ENCODE measurements around the gene CDADC1.

Gene CDADC1

DNA sequence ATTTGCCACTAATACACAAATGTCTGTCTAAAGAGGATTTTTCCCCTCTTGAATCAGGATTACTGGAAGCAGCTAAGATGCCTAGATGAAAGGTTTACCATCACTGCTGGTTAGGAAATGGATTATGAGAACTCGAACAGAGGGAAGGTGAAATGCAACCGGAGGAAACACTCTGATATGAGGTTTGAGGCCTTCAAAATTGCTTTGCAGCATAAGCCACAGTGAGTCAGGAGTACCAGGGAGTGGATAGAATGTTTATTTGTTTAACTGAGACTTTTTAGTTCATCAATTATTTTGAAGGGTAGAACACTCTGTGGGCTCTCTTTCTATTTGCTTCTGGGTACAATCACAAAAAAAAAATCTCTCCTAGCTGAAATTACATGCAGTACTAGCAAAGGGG is 18.1 kb downstream of the CDADC1 start:
- ATAC-seq (ENCODE audit: low read depth) (no peak), DNase-seq (ENCODE audit: low spot score) (no peak)
- Histone ChIP-seq H3K4me3 (ENCODE audit: severe bottlenecking) (no peak overlapping the region), H3K27ac (ENCODE audit: poor library complexity, severe bottlenecking) (no peak overlapping the region), H3K36me3 (ENCODE audit: low read depth) (peaks cover 15% of the 10 kb centered on the region), H3K27me3 (ENCODE audit: insufficient read depth, poor library complexity, severe bottlenecking) (no peaks in the 10 kb centered on the region), H3K4me1 (ENCODE audit: insufficient read depth, poor library complexity, severe bottlenecking) (no peaks in the 10 kb centered on the region), H3K9me3 (ENCODE audit: severe bottlenecking) (no peaks in the 10 kb centered on the region)
- TF ChIP-seq, protein P1, sequence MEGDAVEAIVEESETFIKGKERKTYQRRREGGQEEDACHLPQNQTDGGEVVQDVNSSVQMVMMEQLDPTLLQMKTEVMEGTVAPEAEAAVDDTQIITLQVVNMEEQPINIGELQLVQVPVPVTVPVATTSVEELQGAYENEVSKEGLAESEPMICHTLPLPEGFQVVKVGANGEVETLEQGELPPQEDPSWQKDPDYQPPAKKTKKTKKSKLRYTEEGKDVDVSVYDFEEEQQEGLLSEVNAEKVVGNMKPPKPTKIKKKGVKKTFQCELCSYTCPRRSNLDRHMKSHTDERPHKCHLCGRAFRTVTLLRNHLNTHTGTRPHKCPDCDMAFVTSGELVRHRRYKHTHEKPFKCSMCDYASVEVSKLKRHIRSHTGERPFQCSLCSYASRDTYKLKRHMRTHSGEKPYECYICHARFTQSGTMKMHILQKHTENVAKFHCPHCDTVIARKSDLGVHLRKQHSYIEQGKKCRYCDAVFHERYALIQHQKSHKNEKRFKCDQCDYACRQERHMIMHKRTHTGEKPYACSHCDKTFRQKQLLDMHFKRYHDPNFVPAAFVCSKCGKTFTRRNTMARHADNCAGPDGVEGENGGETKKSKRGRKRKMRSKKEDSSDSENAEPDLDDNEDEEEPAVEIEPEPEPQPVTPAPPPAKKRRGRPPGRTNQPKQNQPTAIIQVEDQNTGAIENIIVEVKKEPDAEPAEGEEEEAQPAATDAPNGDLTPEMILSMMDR (IDR thresholded peaks at IDR 0.05; ENCODE audit: poor library complexity, severe bottlenecking), result no peak

DNA sequence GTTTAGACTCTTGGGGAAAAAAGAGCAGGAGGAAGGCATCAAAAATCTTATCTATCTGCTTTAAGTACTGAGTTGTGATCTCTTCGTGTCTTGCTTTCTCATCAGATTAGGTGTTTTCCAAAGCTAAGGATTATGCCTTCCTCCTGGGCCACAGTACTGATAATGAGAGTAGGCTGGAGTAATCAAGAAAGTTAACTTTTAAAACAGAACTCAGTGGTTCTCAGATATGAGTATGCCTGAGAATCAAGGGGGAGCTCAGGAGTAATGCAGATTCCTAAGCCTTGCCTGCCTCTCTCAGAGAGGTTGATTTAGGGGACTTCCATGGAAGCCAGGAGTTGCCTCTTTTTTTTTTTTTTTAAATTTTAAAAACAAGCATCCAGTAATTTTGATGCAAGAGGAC is 23.5 kb downstream of the CDADC1 start:
- no peaks in the 10 kb centered on the region for H3K9me3 ChIP-seq (ENCODE audit: severe bottlenecking)
- ATAC-seq (ENCODE audit: low read depth) (no peak), DNase-seq (ENCODE audit: low spot score) (no peak)
- no peaks in the 10 kb centered on the region for H3K27me3 ChIP-seq (ENCODE audit: insufficient read depth, poor library complexity, severe bottlenecking)
- no peaks in the 10 kb centered on the region for H3K4me1 ChIP-seq (ENCODE audit: insufficient read depth, poor library complexity, severe bottlenecking)
- peaks cover 6% of the 10 kb centered on the region; the same call in 1 of the 2 replicates for H3K36me3 ChIP-seq (ENCODE audit: low read depth)
- no peak overlapping the region for H3K27ac ChIP-seq (ENCODE audit: poor library complexity, severe bottlenecking)
- H3K4me3 ChIP-seq (ENCODE audit: severe bottlenecking), result no peak overlapping the region
- TF ChIP-seq, protein P1 (IDR thresholded peaks at IDR 0.05; ENCODE audit: poor library complexity, severe bottlenecking), result no peak

DNA sequence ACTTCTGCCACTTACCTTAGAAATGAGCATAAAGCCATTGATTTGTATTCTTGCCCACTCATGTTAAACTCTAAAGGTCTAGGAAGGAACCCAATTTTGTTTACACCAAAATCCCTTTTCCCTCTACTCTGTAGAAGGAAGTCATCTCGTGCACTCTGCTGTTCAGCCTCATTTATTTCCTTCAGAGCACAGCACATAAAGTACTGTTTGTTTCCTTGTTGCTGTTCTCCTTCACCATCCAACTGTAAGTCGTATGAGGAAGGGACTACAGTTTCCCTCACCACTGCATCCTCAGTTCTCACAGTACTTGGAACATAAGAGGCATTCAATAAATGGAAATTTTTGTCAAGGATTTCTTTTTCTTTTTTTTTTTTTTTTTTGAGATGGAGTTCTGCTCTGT is 24.6 kb downstream of the CDADC1 start:
- no peak for DNase-seq (ENCODE audit: low spot score)
- Histone ChIP-seq H3K4me1 (ENCODE audit: insufficient read depth, poor library complexity, severe bottlenecking) (no peaks in the 10 kb centered on the region), H3K4me3 (ENCODE audit: severe bottlenecking) (no peak overlapping the region), H3K9me3 (ENCODE audit: severe bottlenecking) (no peaks in the 10 kb centered on the region), H3K27me3 (ENCODE audit: insufficient read depth, poor library complexity, severe bottlenecking) (no peaks in the 10 kb centered on the region), H3K27ac (ENCODE audit: poor library complexity, severe bottlenecking) (no peak overlapping the region), H3K36me3 (ENCODE audit: low read depth) (peaks cover 6% of the 10 kb centered on the region; the same call in 1 of the 2 replicates)
- no peak for ATAC-seq (ENCODE audit: low read depth)
- TF ChIP-seq, protein P1 (IDR thresholded peaks at IDR 0.05; ENCODE audit: poor library complexity, severe bottlenecking), result no peak

DNA sequence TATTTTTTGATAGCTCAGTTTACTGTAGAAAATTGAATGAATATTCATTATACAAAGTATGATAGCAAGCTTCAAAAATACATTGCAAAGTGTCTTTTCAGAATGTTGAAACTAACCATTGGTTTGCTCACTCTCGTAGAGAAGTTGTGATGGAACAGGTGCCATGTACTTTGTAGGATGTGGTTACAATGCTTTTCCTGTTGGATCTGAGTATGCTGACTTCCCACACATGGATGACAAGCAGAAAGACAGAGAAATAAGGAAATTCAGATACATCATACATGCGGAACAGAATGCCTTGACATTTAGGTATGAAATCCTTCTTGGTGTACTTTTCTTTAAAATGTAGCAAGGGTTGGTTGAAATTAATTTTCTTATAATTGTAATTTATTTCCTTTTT is 30.5 kb downstream of the CDADC1 start:
- Histone ChIP-seq H3K4me3 (ENCODE audit: severe bottlenecking) (no peak overlapping the region), H3K27me3 (ENCODE audit: insufficient read depth, poor library complexity, severe bottlenecking) (no peaks in the 10 kb centered on the region), H3K36me3 (ENCODE audit: low read depth) (no peaks in the 10 kb centered on the region), H3K9me3 (ENCODE audit: severe bottlenecking) (no peaks in the 10 kb centered on the region), H3K4me1 (ENCODE audit: insufficient read depth, poor library complexity, severe bottlenecking) (no peaks in the 10 kb centered on the region), H3K27ac (ENCODE audit: poor library complexity, severe bottlenecking) (no peak overlapping the region)
- TF ChIP-seq, protein P1 (IDR thresholded peaks at IDR 0.05; ENCODE audit: poor library complexity, severe bottlenecking), result no peak
- ATAC-seq (ENCODE audit: low read depth), result no peak
- DNase-seq (ENCODE audit: low spot score), result no peak

DNA sequence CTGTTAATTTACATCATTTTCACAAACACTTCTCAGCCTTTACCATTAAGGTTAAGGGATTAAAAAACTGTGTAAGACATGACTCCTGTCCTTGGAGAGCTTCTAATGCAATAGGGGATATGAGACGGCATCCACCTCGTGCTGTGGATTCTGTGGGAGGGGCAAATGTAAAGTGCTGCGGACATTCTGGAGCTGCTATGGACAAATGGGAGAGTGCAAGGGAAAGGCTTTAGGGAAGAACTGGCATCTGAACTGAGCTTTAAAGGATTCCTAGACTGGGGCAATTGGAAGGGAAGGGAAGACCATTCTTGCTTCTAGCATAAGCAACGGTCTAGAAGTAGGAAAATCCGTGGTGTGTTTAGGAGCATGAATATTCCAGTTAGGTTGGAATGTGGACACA is 31.4 kb downstream of the CDADC1 start:
- Histone ChIP-seq H3K27ac (ENCODE audit: poor library complexity, severe bottlenecking) (no peak overlapping the region), H3K9me3 (ENCODE audit: severe bottlenecking) (no peaks in the 10 kb centered on the region), H3K27me3 (ENCODE audit: insufficient read depth, poor library complexity, severe bottlenecking) (no peaks in the 10 kb centered on the region), H3K4me3 (ENCODE audit: severe bottlenecking) (no peak overlapping the region), H3K4me1 (ENCODE audit: insufficient read depth, poor library complexity, severe bottlenecking) (no peaks in the 10 kb centered on the region), H3K36me3 (ENCODE audit: low read depth) (no peaks in the 10 kb centered on the region)
- ATAC-seq (ENCODE audit: low read depth) (no peak), DNase-seq (ENCODE audit: low spot score) (no peak)
- TF ChIP-seq, protein P1 (IDR thresholded peaks at IDR 0.05; ENCODE audit: poor library complexity, severe bottlenecking), result no peak
